Uterus (tissue), 2 donors: Measurements from ENCODE around the gene CIDEB.

Experiments used
- POLR2A ChIP-seq, 2 donors: fragments of 450-650 bp; IDR thresholded peaks; one replicate each; pipeline ENCODE4 v1.6.1; 2016; ENCODE audit warnings: antibody characterized with exemption in 2 of 2, mild to moderate bottlenecking in 1 of 2, moderate library complexity in 1 of 2
- TF ChIP-seq, protein P1 (sequence below), 4 experiments: fragments of 200-600 bp in 2 of 4; fragments of 450-650 bp in 2 of 4; sonication (generic) in 2 of 4; IDR thresholded peaks; one replicate each; pipeline ENCODE4 v1.5.1; 2016 to 2019; ENCODE audit warnings: antibody characterized with exemption in 4 of 4, mild to moderate bottlenecking in 2 of 4, moderate library complexity in 1 of 4

- TF ChIP-seq, protein P1, sequence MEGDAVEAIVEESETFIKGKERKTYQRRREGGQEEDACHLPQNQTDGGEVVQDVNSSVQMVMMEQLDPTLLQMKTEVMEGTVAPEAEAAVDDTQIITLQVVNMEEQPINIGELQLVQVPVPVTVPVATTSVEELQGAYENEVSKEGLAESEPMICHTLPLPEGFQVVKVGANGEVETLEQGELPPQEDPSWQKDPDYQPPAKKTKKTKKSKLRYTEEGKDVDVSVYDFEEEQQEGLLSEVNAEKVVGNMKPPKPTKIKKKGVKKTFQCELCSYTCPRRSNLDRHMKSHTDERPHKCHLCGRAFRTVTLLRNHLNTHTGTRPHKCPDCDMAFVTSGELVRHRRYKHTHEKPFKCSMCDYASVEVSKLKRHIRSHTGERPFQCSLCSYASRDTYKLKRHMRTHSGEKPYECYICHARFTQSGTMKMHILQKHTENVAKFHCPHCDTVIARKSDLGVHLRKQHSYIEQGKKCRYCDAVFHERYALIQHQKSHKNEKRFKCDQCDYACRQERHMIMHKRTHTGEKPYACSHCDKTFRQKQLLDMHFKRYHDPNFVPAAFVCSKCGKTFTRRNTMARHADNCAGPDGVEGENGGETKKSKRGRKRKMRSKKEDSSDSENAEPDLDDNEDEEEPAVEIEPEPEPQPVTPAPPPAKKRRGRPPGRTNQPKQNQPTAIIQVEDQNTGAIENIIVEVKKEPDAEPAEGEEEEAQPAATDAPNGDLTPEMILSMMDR (IDR thresholded peaks at IDR 0.05) = no peak
- TF ChIP-seq POLR2A (IDR thresholded peaks at IDR 0.05) = no peak
These were observed 16.2 kb downstream of the CIDEB start for GRCh38 chr14:24291446-24292117.
